ENCODE data around the gene STING1. TPM values are rescaled to one million over a fixed set of nuclear protein-coding genes. Genes with fewer than 3 reads are reported as not detected.

The STING1 gene
- total RNA-seq, 1 donor from 2014 or later = not detected

GRCh38 chr5:139457653-139458306 is 24.8 kb downstream of the STING1 start:
- TF ChIP-seq CTCF (IDR thresholded peaks at IDR 0.05; ENCODE audit: partially characterized antibody, unreplicated experiment) = no peak
- Mint-ChIP-seq H3K9me3 (ENCODE audit: unreplicated experiment) (no peaks in the 10 kb centered on the region), H3K27me3 (ENCODE audit: unreplicated experiment) (peaks cover 1% of the 10 kb centered on the region), H3K4me1 (ENCODE audit: low read depth, unreplicated experiment) (no peaks in the 10 kb centered on the region), H3K4me3 (ENCODE audit: unreplicated experiment) (no peak overlapping the region), H3K27ac (ENCODE audit: unreplicated experiment) (no peak overlapping the region), H3K36me3 (ENCODE audit: unreplicated experiment) (peaks cover 4% of the 10 kb centered on the region)
- no peak for DNase-seq

DNA sequence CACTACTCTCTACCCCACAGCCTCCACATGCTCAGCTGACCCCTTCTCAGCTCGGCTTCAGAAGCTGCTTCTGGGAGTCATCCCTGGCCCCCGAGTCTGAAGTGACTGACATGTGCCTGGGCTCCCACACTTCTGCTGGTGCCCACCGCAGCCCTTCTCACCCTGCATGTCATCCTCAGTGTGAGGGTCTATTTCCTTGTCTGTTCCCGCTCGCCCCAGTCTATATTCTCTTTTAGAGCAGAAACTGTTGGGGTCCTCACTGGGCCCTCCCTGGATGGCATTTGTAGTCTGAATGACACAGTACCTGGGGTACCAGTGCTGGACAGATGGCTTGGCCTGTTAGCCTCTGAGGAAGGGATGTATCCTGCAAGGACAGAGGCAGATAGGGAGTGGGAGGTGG is 25.3 kb downstream of the STING1 start:
- no peak for TF ChIP-seq CTCF (IDR thresholded peaks at IDR 0.05; ENCODE audit: partially characterized antibody, unreplicated experiment)
- DNase-seq = no peak
- H3K9me3 Mint-ChIP-seq (ENCODE audit: unreplicated experiment) = no peaks in the 10 kb centered on the region
- no peak overlapping the region for H3K4me3 Mint-ChIP-seq (ENCODE audit: unreplicated experiment)
- H3K27me3 Mint-ChIP-seq (ENCODE audit: unreplicated experiment) = peaks cover 1% of the 10 kb centered on the region
- peaks cover 4% of the 10 kb centered on the region for H3K36me3 Mint-ChIP-seq (ENCODE audit: unreplicated experiment)
- H3K4me1 Mint-ChIP-seq (ENCODE audit: low read depth, unreplicated experiment) = no peaks in the 10 kb centered on the region
- no peak overlapping the region for H3K27ac Mint-ChIP-seq (ENCODE audit: unreplicated experiment)

DNA sequence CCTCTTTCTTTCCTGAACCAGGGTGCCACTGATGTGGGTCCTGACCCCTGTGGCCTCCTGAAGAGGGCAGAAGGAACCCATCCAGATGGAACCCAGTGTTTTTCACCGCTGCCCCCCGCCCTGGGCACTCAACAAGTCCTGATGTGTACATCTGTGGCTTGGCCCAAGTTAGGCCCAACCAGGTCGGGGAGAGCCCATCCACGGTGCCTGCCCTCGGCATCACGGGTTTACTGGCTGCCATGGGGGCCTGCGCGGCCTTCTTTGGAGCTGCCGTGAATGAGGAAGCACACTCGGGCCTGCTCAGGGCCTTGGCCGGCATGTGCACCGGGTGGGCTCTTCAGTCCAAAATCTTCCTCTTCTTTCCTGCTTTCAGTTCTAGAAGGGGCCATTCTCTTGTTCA is 25.8 kb downstream of the STING1 start:
- H3K27me3 Mint-ChIP-seq (ENCODE audit: unreplicated experiment) = peaks cover 1% of the 10 kb centered on the region
- no peaks in the 10 kb centered on the region for H3K9me3 Mint-ChIP-seq (ENCODE audit: unreplicated experiment)
- H3K27ac Mint-ChIP-seq (ENCODE audit: unreplicated experiment) = peak overlapping the region; percentile 16
- no peaks in the 10 kb centered on the region for H3K4me1 Mint-ChIP-seq (ENCODE audit: low read depth, unreplicated experiment)
- H3K36me3 Mint-ChIP-seq (ENCODE audit: unreplicated experiment) = peaks cover 4% of the 10 kb centered on the region
- TF ChIP-seq CTCF (IDR thresholded peaks at IDR 0.05; ENCODE audit: partially characterized antibody, unreplicated experiment) = no peak
- no peak for DNase-seq
- no peak overlapping the region for H3K4me3 Mint-ChIP-seq (ENCODE audit: unreplicated experiment)

GRCh38 chr5:139454568-139455290 is 27.8 kb downstream of the STING1 start:
- H3K27ac Mint-ChIP-seq (ENCODE audit: unreplicated experiment) = no peak overlapping the region
- H3K4me1 Mint-ChIP-seq (ENCODE audit: low read depth, unreplicated experiment) = no peaks in the 10 kb centered on the region
- DNase-seq = no peak
- H3K36me3 Mint-ChIP-seq (ENCODE audit: unreplicated experiment) = peaks cover 4% of the 10 kb centered on the region
- H3K9me3 Mint-ChIP-seq (ENCODE audit: unreplicated experiment) = no peaks in the 10 kb centered on the region
- no peaks in the 10 kb centered on the region for H3K27me3 Mint-ChIP-seq (ENCODE audit: unreplicated experiment)
- no peak for TF ChIP-seq CTCF (IDR thresholded peaks at IDR 0.05; ENCODE audit: partially characterized antibody, unreplicated experiment)
- H3K4me3 Mint-ChIP-seq (ENCODE audit: unreplicated experiment) = no peak overlapping the region

Measured in glutamatergic neuron (in vitro differentiated cells).